K562 (cell line): ENCODE data around the gene GPR153. TPM values are rescaled to one million over a fixed set of nuclear protein-coding genes. Genes with fewer than 3 reads are reported as not detected.

ENCODE experiments used
- ATAC-seq: fragments of 200-7000 bp; cut with Tn5 transposase; 3 replicates; pipeline ENCODE4 v1.9.1; 2020; ENCODE audit warnings: moderate library complexity
- BruUV-seq: library from RNA; stranded (reverse); fragments of 400-500 nt; replicated peaks from 2 replicates; lab custom pipeline; 2021; lab: Mats Ljungman, UMichigan
- CTCF ChIA-PET: fragments of 300-600 bp; formaldehyde crosslinking; extraction: SDS; loops from one replicate; lab custom pipeline; 2021; ENCODE audit warnings: low intra/inter-chr PET ratio; lab: Yijun Ruan, JAX
- POLR2A ChIA-PET: fragments of 300-600, 350-650 bp; sonication (Branson Sonifier 250); formaldehyde crosslinking; extraction: SDS; loops from one replicate; lab custom pipeline; 2021; ENCODE audit warnings: antibody characterized with exemption, inconsistent platforms; lab: Yijun Ruan, JAX
- DNase-seq, 4 experiments: peaks; one replicate each; pipeline versions ENCODE4 v3.0.0 to v3.0.0-alpha.2; 2011 to 2018; ENCODE audit warnings: low spot score in 3 of 4, mixed read lengths in 3 of 4; ENCODE audit errors: extremely low read depth in 1 of 4
- FAIRE-seq: peaks from 2 replicates; lab custom pipeline; 2011; peaks lifted over from hg19 to GRCh38; lab: Jason Lieb, UNC
- H2AFZ ChIP-seq: 2 replicates; pipeline ENCODE4 v1.6.0; 2011; ENCODE audit warnings: low read depth, low read length, control low read depth, inconsistent platforms
- H3K27ac ChIP-seq: fragments of 200-600 bp; 3 replicates; pipeline ENCODE4 v1.8.0; 2011; ENCODE audit warnings: low read depth, mild to moderate bottlenecking, control low read depth, inconsistent platforms, low read length, moderate library complexity, mixed read lengths; ENCODE audit errors: extremely low read depth
- H3K27me3 ChIP-seq, 2 experiments: fragments of 300-600 bp in 1 of 2; 2 replicates in 1 of 2; 3 replicates in 1 of 2; pipeline versions ENCODE4 v1.6.0 to v1.8.0; 2011; ENCODE audit warnings: inconsistent platforms in 2 of 2, low read length in 2 of 2, mild to moderate bottlenecking in 1 of 2, mixed read lengths in 1 of 2, moderate library complexity in 1 of 2; ENCODE audit not compliant: control insufficient read depth in 2 of 2, insufficient read depth in 2 of 2
- H3K36me3 ChIP-seq: fragments of 300-600 bp; 3 replicates; pipeline ENCODE4 v1.8.0; 2011; ENCODE audit warnings: mild to moderate bottlenecking, low read length, inconsistent platforms; ENCODE audit not compliant: control insufficient read depth, insufficient read depth
- H3K4me1 ChIP-seq, 2 experiments: fragments of 200-600 bp in 1 of 2; replicated peaks in 1 of 2; 2 replicates in 1 of 2; 3 replicates in 1 of 2; pipeline versions ENCODE4 v1.5.1 to v1.8.0; 2011; ENCODE audit warnings: inconsistent platforms in 2 of 2, low read length in 2 of 2, mild to moderate bottlenecking in 1 of 2, mixed read lengths in 1 of 2, moderate library complexity in 1 of 2; ENCODE audit not compliant: control insufficient read depth in 2 of 2, insufficient read depth in 2 of 2
- H3K4me2 ChIP-seq: 2 replicates; pipeline ENCODE4 v1.6.1; 2011; ENCODE audit warnings: low read length, control low read depth, inconsistent platforms, mixed read lengths; ENCODE audit not compliant: insufficient read depth
- H3K4me3 ChIP-seq: fragments of 200-600 bp; sonication (generic), shearing (Covaris generic); 2 replicates; pipeline ENCODE4 v1.5.1; 2016; ENCODE audit warnings: control low read depth, inconsistent platforms
- H3K79me2 ChIP-seq: fragments of 200-600 bp; 3 replicates; pipeline ENCODE4 v1.8.0; 2011; ENCODE audit warnings: low read length, inconsistent platforms; ENCODE audit not compliant: control insufficient read depth, insufficient read depth
- H3K9ac ChIP-seq, 2 experiments: 2 replicates each; pipeline versions ENCODE4 v1.6.0 to v1.6.1; 2011; ENCODE audit warnings: low read depth in 2 of 2, low read length in 2 of 2, control low read depth in 1 of 2, inconsistent platforms in 1 of 2, mild to moderate bottlenecking in 1 of 2, mixed read lengths in 1 of 2; ENCODE audit not compliant: insufficient read depth in 1 of 2
- H3K9me1 ChIP-seq: one replicate; pipeline ENCODE4 v1.6.0; 2011; ENCODE audit warnings: inconsistent platforms, mild to moderate bottlenecking, low read length, moderate library complexity; ENCODE audit not compliant: control insufficient read depth, insufficient read depth
- H3K9me3 ChIP-seq: replicated peaks from 2 replicates; pipeline ENCODE4 v1.5.1; 2011; ENCODE audit warnings: low read depth, low read length, inconsistent platforms; ENCODE audit not compliant: control insufficient read depth, insufficient read depth
- H4K20me1 ChIP-seq: replicated peaks from 2 replicates; pipeline ENCODE4 v1.6.1; 2011; ENCODE audit warnings: low read length, inconsistent platforms, mixed read lengths; ENCODE audit not compliant: control insufficient read depth, insufficient read depth
- FOS ChIP-seq: IDR thresholded peaks from 3 replicates; pipeline ENCODE4 v1.6.1; 2011; ENCODE audit not compliant: insufficient read length; ENCODE audit errors: extremely low read depth
- GTF2F1 ChIP-seq: IDR thresholded peaks from 2 replicates; pipeline ENCODE4 v1.6.1; 2011; ENCODE audit warnings: low read depth, low read length, improper control_type of control experiment
- HSF4 ChIP-seq: fragments of 250-450 bp; sonication (Bioruptor Pico); IDR thresholded peaks from 2 replicates; pipeline ENCODE4 v2.1.2; 2022; ENCODE audit warnings: mild to moderate bottlenecking, moderate library complexity, borderline replicate concordance
- KDM1A ChIP-seq, 2 experiments: fragments of 450-650 bp; IDR thresholded peaks; 2 replicates each; pipeline ENCODE4 v1.6.1; 2016; ENCODE audit warnings: mild to moderate bottlenecking in 2 of 2
- NFE2 ChIP-seq: IDR thresholded peaks from 2 replicates; pipeline ENCODE4 v1.6.1; 2014; ENCODE audit warnings: antibody characterized with exemption, low read depth
- RBM25 ChIP-seq: fragments of 200-400 bp; formaldehyde crosslinking; IDR thresholded peaks from 2 replicates; pipeline ENCODE4 v1.6.1; 2018; ENCODE audit warnings: low read length, low read depth, moderate library complexity; ENCODE audit not compliant: severe bottlenecking
- TAL1 ChIP-seq: fragments of 450-650 bp; IDR thresholded peaks from 2 replicates; pipeline ENCODE4 v1.6.1; 2016; ENCODE audit warnings: mild to moderate bottlenecking
- ZNF274 ChIP-seq: IDR thresholded peaks from 2 replicates; pipeline ENCODE4 v1.6.1; 2011; ENCODE audit warnings: low read depth, mild to moderate bottlenecking, low read length, moderate library complexity, borderline replicate concordance
- WGBS: fragments of 100-300 bp; shearing (Covaris generic); methylation state at CpG from one replicate; pipeline ENCODE4 v1.1.6; 2016; ENCODE audit warnings: low coverage, mixed read lengths; ENCODE audit not compliant: insufficient coverage; ENCODE audit errors: missing lambda C conversion rate; 5-methylcytosine and 5-hydroxymethylcytosine counted together
- in situ Hi-C: fragments of 300-500 bp; cut with MboI; formaldehyde crosslinking; loops from 4 replicates; pipeline ENCODE4 v1.15.0; 2018; ENCODE audit warnings: inconsistent platforms, mixed read lengths
- intact Hi-C: fragments of 100-400 bp; cut with micrococcal nuclease; formaldehyde crosslinking; loops from 2 replicates; pipeline ENCODE4 v1.14.2; 2022
- polyA plus RNA-seq, 8 experiments: library from polyadenylated mRNA; depleted of rRNA in 4 of 8; stranded (reverse) in 5 of 8; unstranded in 3 of 8; fragments of >200 nt; fragmentation: Nextera tagmentation in 2 of 8; fragmentation: Illumina TruSeq in 1 of 8; extraction: Ambion mirVana in 2 of 8; extraction: Trizol in 1 of 8; gene quantifications; 2 replicates each; pipeline versions ENCODE4 v1.2.1 to v1.2.3, GENCODE V29; 2011 to 2014; ENCODE audit warnings: inconsistent platforms in 1 of 8, missing spikeins in 1 of 8
- total RNA-seq, 7 experiments: library from RNA; depleted of rRNA in 6 of 7; stranded (reverse); fragments of >200 nt in 6 of 7; fragmentation: Illumina TruSeq in 2 of 7; extraction: Trizol in 2 of 7; gene quantifications; 2 replicates each; pipeline versions ENCODE4 v1.2.1 to v1.2.3, GENCODE V29; 2011 to 2021; ENCODE audit warnings: low replicate concordance in 1 of 7
- TF ChIP-seq, protein P1 (sequence below): fragments of 250-450 bp; sonication (Bioruptor Pico); IDR thresholded peaks from 2 replicates; pipeline ENCODE4 v1.8.0; 2022; ENCODE audit warnings: moderate library complexity, mild to moderate bottlenecking, inconsistent platforms
- TF ChIP-seq, protein P2 (sequence below): sonication (generic); formaldehyde crosslinking; IDR thresholded peaks from 2 replicates; pipeline ENCODE4 v1.5.0; 2020; ENCODE audit warnings: missing genetic modification reagents

The GPR153 gene
- total and polyA plus RNA-seq, 9 of the 15 experiments (the other 6 are each of a cell fraction or from before 2014, with no cell fraction given), result 0.01 to 1.5 (median 0.51) TPM

DNA sequence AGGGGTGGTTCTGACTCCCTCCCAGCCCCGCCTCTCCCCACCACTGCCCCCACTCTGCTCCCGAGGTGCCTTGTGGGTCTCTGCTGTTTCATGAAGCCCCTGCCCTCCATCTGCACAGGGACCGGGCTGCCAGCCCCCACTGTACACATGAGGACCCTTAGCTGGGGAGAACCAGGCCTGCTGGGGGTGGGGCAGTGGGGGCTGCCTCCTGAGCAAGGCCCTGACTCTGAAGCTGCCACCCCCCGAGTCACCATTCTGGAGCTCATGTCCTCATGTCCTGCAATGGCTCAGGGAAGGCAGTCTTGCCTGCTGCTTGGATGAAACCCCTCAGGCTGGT lies 8.6 kb downstream of the GPR153 start:
- Histone ChIP-seq H3K9me3 (no peaks in the 10 kb centered on the region), H3K27ac (no peak overlapping the region), H3K4me1 (peaks cover 0 to 44% of the 10 kb centered on the region in 2 experiments; a peak in 2 of 5 replicates), H3K4me3 (no peak overlapping the region), H3K4me2 (no peak overlapping the region), H3K36me3 (no peaks in the 10 kb centered on the region), H3K9me1 (peaks cover 10% of the 10 kb centered on the region), H3K79me2 (no peaks in the 10 kb centered on the region), H3K9ac (no peak overlapping the region), H3K27me3 (peaks cover 17 to 61% of the 10 kb centered on the region in 2 experiments; a peak in 4 of 5 replicates), H2AFZ (no peak overlapping the region), H4K20me1 (peaks cover 48% of the 10 kb centered on the region)
- BruUV-seq, result no TSS peak
- 7% methylated on average over 4 of the region's 4 CpGs for WGBS
- FAIRE-seq (no peak), ATAC-seq (no peak), DNase-seq (no peak)
- in situ Hi-C loops (loop anchor here (25.0 kb wide), 1 partner anchor 960 kb away; no protein-coding TSS in a partner anchor), intact Hi-C loops (no loop called here)
- ChIA-PET POLR2A (interaction anchor here (0.7 to 0.8 kb wide), 2 partner anchors 13 to 63 kb away, joined by 3 to 5 read pairs; no protein-coding TSS in a partner anchor), CTCF (interaction anchor here (0.6 to 2.4 kb wide), 2 partner anchors 91 to 395 kb away, joined by 3 to 10 read pairs; no protein-coding TSS in a partner anchor)
- TF ChIP-seq GTF2F1, result no peak
- TF ChIP-seq ZNF274, result no peak
- no peak for TF ChIP-seq NFE2

DNA sequence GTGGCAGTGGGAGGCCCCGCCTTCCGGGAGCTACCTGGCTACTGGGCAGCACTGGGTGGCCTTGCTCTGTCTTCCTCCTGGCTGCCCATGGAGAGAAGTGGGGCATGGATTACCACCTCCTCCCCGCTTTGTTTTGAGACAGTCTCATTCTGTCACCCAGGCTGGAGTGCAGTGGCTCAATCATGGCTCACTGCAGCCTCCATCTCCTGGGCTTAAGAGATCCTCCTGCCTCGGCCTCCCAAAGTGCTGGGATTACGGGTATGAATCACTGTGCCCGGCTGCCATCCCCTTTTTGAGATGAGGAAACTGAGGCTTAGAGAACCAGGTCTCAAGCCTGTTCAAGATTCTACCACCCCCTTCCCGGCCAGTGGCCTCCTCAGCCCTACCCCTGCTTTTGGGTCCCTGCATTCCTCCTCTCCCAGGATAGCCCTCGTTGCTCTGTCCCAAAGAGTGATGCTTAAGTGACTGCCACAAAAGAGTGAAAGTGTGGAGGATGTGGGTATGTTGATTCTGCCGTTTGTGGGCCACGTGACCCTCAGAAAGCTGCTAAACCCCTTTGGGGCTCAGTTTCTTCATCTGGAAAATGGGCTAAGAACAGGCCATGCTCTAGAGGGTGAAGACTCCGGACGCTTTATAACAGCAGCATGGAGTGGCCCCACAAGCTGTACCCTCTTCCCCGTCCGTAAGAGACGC lies 9.1 kb downstream of the GPR153 start:
- in situ Hi-C loops, result loop anchor here (25.0 kb wide), 1 partner anchor 960 kb away; no protein-coding TSS in a partner anchor
- intact Hi-C loops, result no loop called here

More for the DNA sequence above, 9.1 kb downstream of the GPR153 start:
- H3K4me1 ChIP-seq, result peaks cover 0 to 45% of the 10 kb centered on the region in 2 experiments; a peak in 2 of 5 replicates
- H3K9me3 ChIP-seq, result no peaks in the 10 kb centered on the region
- no peak overlapping the region for H3K4me2 ChIP-seq
- no peaks in the 10 kb centered on the region for H3K79me2 ChIP-seq
- no peak overlapping the region for H3K4me3 ChIP-seq
- no peak overlapping the region for H3K9ac ChIP-seq
- FAIRE-seq (no peak), ATAC-seq (no peak), DNase-seq (no peak)
- H3K27me3 ChIP-seq, result peaks cover 17 to 62% of the 10 kb centered on the region in 2 experiments; a peak in 4 of 5 replicates
- no peaks in the 10 kb centered on the region for H3K36me3 ChIP-seq
- 20% methylated on average over 15 of the region's 15 CpGs for WGBS
- POLR2A ChIA-PET, result interaction anchor here (0.5 to 0.7 kb wide), 3 partner anchors 63 to 1012 kb away, joined by 3 to 4 read pairs (median 3); no protein-coding TSS in a partner anchor
- CTCF ChIA-PET, result interaction anchor here (0.6 to 2.4 kb wide), 2 partner anchors 91 to 395 kb away, joined by 3 to 10 read pairs; no protein-coding TSS in a partner anchor
- TF ChIP-seq HSF4 (CRISPR knock-in tag) (no peak), TAL1 (no peak), FOS (no peak), RBM25 (peak; percentile 43), KDM1A (IDR thresholded peaks at IDR 0.05) (peak in 1 of 2 experiments; percentile 72; a peak in 2 of 4 replicates)
- TF ChIP-seq, protein P1, sequence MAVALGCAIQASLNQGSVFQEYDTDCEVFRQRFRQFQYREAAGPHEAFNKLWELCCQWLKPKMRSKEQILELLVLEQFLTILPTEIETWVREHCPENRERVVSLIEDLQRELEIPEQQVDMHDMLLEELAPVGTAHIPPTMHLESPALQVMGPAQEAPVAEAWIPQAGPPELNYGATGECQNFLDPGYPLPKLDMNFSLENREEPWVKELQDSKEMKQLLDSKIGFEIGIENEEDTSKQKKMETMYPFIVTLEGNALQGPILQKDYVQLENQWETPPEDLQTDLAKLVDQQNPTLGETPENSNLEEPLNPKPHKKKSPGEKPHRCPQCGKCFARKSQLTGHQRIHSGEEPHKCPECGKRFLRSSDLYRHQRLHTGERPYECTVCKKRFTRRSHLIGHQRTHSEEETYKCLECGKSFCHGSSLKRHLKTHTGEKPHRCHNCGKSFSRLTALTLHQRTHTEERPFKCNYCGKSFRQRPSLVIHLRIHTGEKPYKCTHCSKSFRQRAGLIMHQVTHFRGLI (CRISPR knock-in tag), result no peak
- TF ChIP-seq, protein P2, sequence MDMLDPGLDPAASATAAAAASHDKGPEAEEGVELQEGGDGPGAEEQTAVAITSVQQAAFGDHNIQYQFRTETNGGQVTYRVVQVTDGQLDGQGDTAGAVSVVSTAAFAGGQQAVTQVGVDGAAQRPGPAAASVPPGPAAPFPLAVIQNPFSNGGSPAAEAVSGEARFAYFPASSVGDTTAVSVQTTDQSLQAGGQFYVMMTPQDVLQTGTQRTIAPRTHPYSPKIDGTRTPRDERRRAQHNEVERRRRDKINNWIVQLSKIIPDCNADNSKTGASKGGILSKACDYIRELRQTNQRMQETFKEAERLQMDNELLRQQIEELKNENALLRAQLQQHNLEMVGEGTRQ, result 0 out of 2 replicates have a peak, but pooled peaks have one; percentile 21
- H2AFZ ChIP-seq, result no peak overlapping the region
- peaks cover 53% of the 10 kb centered on the region for H4K20me1 ChIP-seq
- BruUV-seq, result no TSS peak
- H3K9me1 ChIP-seq, result peaks cover 10% of the 10 kb centered on the region
- no peak overlapping the region for H3K27ac ChIP-seq
